OCI-LY1 (cell line): ENCODE results near the gene PPP2R2B.

Experiments used
- H2AFZ ChIP-seq: fragments of 200-600 bp; sonication (generic), shearing (Covaris generic); 2 replicates; pipeline ENCODE4 v1.6.0; 2014; ENCODE audit warnings: antibody characterized with exemption, mild to moderate bottlenecking, low read length
- H3F3A ChIP-seq: fragments of 200-600 bp; sonication (generic), shearing (Covaris generic); 2 replicates; pipeline ENCODE4 v1.6.0; 2014; ENCODE audit warnings: mild to moderate bottlenecking, antibody characterized with exemption, low read length, moderate library complexity; ENCODE audit not compliant: insufficient read depth
- H3K27ac ChIP-seq: fragments of 200-600 bp; sonication (generic); 2 replicates; pipeline ENCODE4 v1.5.1; 2014; ENCODE audit warnings: low read length, mixed run types, mild to moderate bottlenecking, low read depth; ENCODE audit not compliant: poor library complexity, severe bottlenecking
- H3K27me3 ChIP-seq: fragments of 200-600 bp; sonication (generic); 2 replicates; pipeline ENCODE4 v1.6.0; 2014; ENCODE audit warnings: antibody characterized with exemption, mild to moderate bottlenecking, low read length, moderate library complexity; ENCODE audit not compliant: insufficient read depth
- H3K36me3 ChIP-seq: fragments of 200-600 bp; sonication (generic); 2 replicates; pipeline ENCODE4 v1.6.1; 2014; ENCODE audit warnings: mild to moderate bottlenecking, antibody characterized with exemption, low read length, moderate library complexity, mixed read lengths; ENCODE audit not compliant: insufficient read depth
- H3K4me1 ChIP-seq: fragments of 200-600 bp; sonication (generic); 2 replicates; pipeline ENCODE4 v1.5.1; 2014; ENCODE audit warnings: mild to moderate bottlenecking, low read length, moderate library complexity; ENCODE audit not compliant: insufficient read depth, severe bottlenecking
- H3K4me2 ChIP-seq: fragments of 200-600 bp; sonication (generic), shearing (Covaris generic); 2 replicates; pipeline ENCODE4 v1.6.1; 2014; ENCODE audit warnings: low read length
- H3K4me3 ChIP-seq: fragments of 200-600 bp; sonication (generic); 2 replicates; pipeline ENCODE4 v1.5.1; 2014; ENCODE audit warnings: low read length, low read depth, mild to moderate bottlenecking, mixed read lengths; ENCODE audit not compliant: poor library complexity, severe bottlenecking
- H3K79me2 ChIP-seq: fragments of 200-600 bp; shearing (Covaris generic); 2 replicates; pipeline ENCODE4 v1.6.1; 2016; ENCODE audit warnings: mixed run types, low read length, mixed read lengths; ENCODE audit not compliant: insufficient read depth
- H3K9ac ChIP-seq: fragments of 200-600 bp; sonication (generic), shearing (Covaris generic); 2 replicates; pipeline ENCODE4 v1.6.1; 2014; ENCODE audit warnings: mild to moderate bottlenecking, low read length, mixed read lengths
- H3K9me2 ChIP-seq: fragments of 200-600 bp; sonication (generic), shearing (Covaris generic); 2 replicates; pipeline ENCODE4 v1.6.1; 2014; ENCODE audit warnings: low read depth, mild to moderate bottlenecking, low read length, mixed read lengths
- H3K9me3 ChIP-seq: fragments of 200-600 bp; shearing (Covaris generic); 2 replicates; pipeline ENCODE4 v1.6.1; 2014; ENCODE audit warnings: low read length, mixed read lengths
- H4K20me1 ChIP-seq: fragments of 200-600 bp; sonication (generic), shearing (Covaris generic); 2 replicates; pipeline ENCODE4 v1.6.0; 2016; ENCODE audit warnings: mild to moderate bottlenecking, low read length; ENCODE audit not compliant: insufficient read depth
- CTCF ChIP-seq: fragments of 200-600 bp; sonication (generic), shearing (Covaris generic); IDR thresholded peaks from 2 replicates; pipeline ENCODE4 v1.5.1; 2017; ENCODE audit warnings: mild to moderate bottlenecking, antibody characterized with exemption, low read length, moderate library complexity, mixed read lengths
- EZH2 ChIP-seq: fragments of 200-600 bp; sonication (generic), shearing (Covaris generic); IDR thresholded peaks from 2 replicates; pipeline ENCODE4 v1.8.0; 2017; ENCODE audit warnings: borderline replicate concordance, mixed run types, mild to moderate bottlenecking, antibody characterized with exemption, low read length, moderate library complexity, mixed read lengths

Gene PPP2R2B

DNA sequence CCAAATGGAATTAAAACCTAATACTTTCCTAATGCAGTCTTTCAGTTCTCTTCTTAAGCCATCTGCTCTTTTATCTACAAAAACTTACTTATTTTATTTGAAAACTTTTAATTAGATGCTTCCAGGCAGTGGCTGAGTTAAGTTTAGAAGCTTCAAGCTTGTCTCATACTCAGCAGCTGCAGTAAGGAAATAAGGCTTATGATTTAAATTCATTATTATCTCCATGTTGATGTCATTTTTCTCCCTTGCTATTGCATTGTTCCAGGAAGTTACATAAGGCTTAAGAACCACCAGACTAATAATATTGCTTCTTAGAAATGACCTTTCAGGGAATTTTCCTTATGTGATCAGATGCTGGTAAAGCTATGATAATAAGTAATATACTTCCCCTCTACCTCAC lies 119.6 kb downstream of the PPP2R2B start:
- H3K9me2 ChIP-seq, result no peaks in the 10 kb centered on the region
- H3K27ac ChIP-seq, result no peak overlapping the region
- no peak for TF ChIP-seq CTCF
- TF ChIP-seq EZH2, result no peak
- H3K36me3 ChIP-seq, result no peaks in the 10 kb centered on the region
- no peaks in the 10 kb centered on the region for H4K20me1 ChIP-seq
- no peaks in the 10 kb centered on the region for H3F3A ChIP-seq
- no peak overlapping the region for H3K4me2 ChIP-seq
- no peaks in the 10 kb centered on the region for H3K9me3 ChIP-seq
- H3K4me3 ChIP-seq, result no peak overlapping the region
- no peaks in the 10 kb centered on the region for H3K79me2 ChIP-seq
- H3K27me3 ChIP-seq, result no peaks in the 10 kb centered on the region
- no peak overlapping the region for H2AFZ ChIP-seq
- no peak overlapping the region for H3K9ac ChIP-seq
- H3K4me1 ChIP-seq, result no peaks in the 10 kb centered on the region

DNA sequence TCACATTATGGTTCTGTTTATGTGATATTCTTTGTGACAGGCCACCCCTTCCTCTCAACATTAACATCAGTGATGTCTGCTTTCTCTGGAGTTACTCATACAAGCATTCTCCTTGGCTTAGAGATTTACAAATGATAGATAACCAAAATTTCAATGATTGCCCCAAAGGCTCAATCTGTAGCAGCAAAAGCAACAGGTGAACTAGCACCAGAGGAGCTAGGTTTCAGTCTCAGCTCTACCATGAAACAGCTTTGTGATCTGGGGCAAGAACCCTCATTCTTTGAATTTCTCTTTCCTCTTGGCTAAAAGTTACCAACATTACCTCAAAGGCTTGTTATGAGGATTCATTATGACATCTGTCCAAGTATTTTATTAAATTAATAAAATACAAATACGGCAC lies 120.5 kb downstream of the PPP2R2B start:
- no peak overlapping the region for H3K4me3 ChIP-seq
- no peaks in the 10 kb centered on the region for H3F3A ChIP-seq
- H4K20me1 ChIP-seq, result no peaks in the 10 kb centered on the region
- no peaks in the 10 kb centered on the region for H3K4me1 ChIP-seq
- H3K9me3 ChIP-seq, result no peaks in the 10 kb centered on the region
- H3K4me2 ChIP-seq, result no peak overlapping the region
- H2AFZ ChIP-seq, result no peak overlapping the region
- no peaks in the 10 kb centered on the region for H3K79me2 ChIP-seq
- no peak overlapping the region for H3K9ac ChIP-seq
- no peak overlapping the region for H3K27ac ChIP-seq
- no peaks in the 10 kb centered on the region for H3K36me3 ChIP-seq
- H3K27me3 ChIP-seq, result no peaks in the 10 kb centered on the region
- TF ChIP-seq CTCF, result no peak
- TF ChIP-seq EZH2, result no peak
- H3K9me2 ChIP-seq, result no peaks in the 10 kb centered on the region

DNA sequence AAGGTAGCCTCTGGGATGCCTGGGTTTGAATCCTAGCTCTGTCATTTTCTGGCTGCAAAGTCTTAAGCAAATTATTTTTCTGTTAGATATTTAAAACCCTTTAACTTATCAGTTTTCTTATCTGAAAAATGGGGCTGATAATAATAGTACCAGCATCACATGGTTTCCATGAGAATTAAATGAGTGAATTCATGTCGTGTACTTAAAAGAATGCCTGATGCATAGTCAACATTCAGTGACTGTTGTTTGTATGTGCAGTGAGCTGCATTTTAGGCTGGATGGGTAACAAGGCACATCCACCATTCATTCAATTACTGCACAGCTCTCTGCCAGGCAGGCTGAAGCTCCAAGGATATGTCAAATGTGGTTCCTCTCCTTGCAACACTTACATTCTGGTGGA lies 122.0 kb downstream of the PPP2R2B start:
- no peaks in the 10 kb centered on the region for H3K36me3 ChIP-seq
- H3K27me3 ChIP-seq, result no peaks in the 10 kb centered on the region
- H3K4me3 ChIP-seq, result no peak overlapping the region
- TF ChIP-seq EZH2 (no peak), CTCF (no peak)
- H3K9ac ChIP-seq, result no peak overlapping the region
- no peaks in the 10 kb centered on the region for H3K9me3 ChIP-seq
- no peak overlapping the region for H3K4me2 ChIP-seq
- H4K20me1 ChIP-seq, result no peaks in the 10 kb centered on the region
- H3K9me2 ChIP-seq, result no peaks in the 10 kb centered on the region
- H3K79me2 ChIP-seq, result no peaks in the 10 kb centered on the region
- H3K27ac ChIP-seq, result no peak overlapping the region
- no peak overlapping the region for H2AFZ ChIP-seq
- no peaks in the 10 kb centered on the region for H3F3A ChIP-seq
- H3K4me1 ChIP-seq, result no peaks in the 10 kb centered on the region
